Measurements from ENCODE around the gene ATP6V1G2.
"Not testable (repeated sequence)": the region's sequence is repeated elsewhere in the genome, so short reads cannot be mapped to it uniquely, and the experiment has no call there.

The ATP6V1G2 gene

GRCh38 chr6:31546339-31546957 is at the start of gene ATP6V1G2:
Gene ATP6V1G2 (minus strand): TSS chr6:31546608. CDS start chr6:31546559, 49 bp downstream.
- peak; percentile 83 to 91 for DNase-seq (ENCODE audit: low read depth in 2 of 2)

- DNase-seq (ENCODE audit: low read depth in 2 of 2): no peak
Measured at GRCh38 chr6:31592396-31592771, 46.0 kb upstream of the ATP6V1G2 start.

- DNase-seq (ENCODE audit: low read depth in 2 of 2): not testable (repeated sequence)
Measured at GRCh38 chr6:31590691-31591090, 44.3 kb upstream of the ATP6V1G2 start.

GRCh38 chr6:31588871-31589650 is 42.7 kb upstream of the ATP6V1G2 start:
- no peak for DNase-seq (ENCODE audit: low read depth in 2 of 2)

- no peak for DNase-seq (ENCODE audit: low read depth in 2 of 2)
Measured at GRCh38 chr6:31587791-31588777, 41.7 kb upstream of the ATP6V1G2 start.

DNA sequence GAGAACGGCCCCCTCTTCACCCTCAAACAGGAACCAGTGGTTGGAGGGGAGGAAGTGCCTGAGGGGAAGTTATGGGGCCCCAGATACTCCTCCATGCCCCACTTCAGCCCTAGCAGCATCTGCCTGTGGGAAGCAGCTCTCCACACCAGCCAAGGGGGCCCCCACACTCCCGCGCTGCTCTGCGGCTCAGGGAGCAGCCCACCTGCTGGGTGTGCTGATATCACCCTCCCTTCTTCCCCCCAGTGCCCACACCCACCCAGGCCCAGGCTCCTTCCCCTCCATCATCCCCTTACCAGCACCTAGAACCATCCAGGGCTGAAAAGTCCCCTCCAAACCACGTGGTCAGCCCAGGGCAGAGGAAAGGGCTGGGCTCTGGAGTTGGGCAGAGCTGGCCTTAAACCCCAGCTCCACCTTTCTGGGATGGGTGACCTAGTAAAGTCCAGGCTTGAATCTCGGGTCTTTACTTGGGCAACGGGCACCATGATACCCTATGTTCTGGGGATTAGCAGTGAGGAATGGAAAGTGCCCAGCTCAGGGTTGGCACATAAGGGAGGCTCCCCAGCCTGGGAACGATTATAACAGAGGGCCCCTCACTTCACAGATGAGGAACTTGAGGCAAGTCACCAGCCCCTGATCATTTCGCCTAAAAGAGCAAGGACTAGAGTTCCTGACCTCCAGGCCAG is 40.3 kb upstream of the ATP6V1G2 start:
- DNase-seq (ENCODE audit: low read depth in 2 of 2): no peak

DNA sequence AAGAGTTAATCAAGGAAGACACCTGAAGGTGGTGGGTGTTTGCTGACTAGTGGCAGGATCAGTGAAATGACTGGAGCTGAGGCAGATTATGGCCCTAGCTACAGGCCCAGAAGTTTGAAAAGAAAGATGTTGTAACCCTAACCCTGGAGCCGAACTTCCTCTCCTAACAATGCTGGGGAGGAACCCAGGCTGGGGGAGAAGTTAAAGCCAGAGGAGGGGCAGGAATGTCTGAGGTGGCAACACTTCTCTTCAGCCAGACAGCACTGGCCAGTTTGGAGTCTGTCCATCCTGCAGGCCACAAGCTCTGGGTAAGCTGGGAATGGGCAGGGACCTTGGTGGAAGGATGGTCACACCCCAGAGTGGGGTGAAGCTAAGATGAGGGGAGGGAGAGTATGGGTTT is 39.6 kb upstream of the ATP6V1G2 start, which contains the start of gene LST1:
Gene LST1, plus strand, starts transcription at position 270 of the 400 bp plus-strand sequence. CDS start 1,023 bp downstream, outside the sequence.
- no peak for DNase-seq (ENCODE audit: low read depth in 2 of 2)

DNA sequence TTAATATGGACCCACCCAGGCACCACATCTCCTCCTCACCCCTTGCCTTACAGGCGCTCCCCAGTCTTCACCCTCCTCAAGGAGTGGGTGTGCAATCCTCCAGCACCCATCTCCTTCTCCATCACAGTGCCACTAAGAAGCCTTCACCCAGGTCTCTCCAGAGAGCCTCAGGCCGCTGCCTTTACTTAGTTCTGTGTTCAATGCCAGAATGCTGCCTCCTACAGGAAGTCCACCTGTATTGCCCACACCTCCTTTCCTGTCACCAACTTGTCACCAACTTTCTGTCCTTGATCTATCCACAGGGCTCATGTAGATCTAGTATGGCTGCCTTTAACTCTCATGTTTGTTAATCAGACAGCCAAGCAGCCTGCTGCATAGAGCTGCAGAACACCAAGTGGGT is 39.1 kb upstream of the ATP6V1G2 start:
- no peak for DNase-seq (ENCODE audit: low read depth in 2 of 2)

DNA sequence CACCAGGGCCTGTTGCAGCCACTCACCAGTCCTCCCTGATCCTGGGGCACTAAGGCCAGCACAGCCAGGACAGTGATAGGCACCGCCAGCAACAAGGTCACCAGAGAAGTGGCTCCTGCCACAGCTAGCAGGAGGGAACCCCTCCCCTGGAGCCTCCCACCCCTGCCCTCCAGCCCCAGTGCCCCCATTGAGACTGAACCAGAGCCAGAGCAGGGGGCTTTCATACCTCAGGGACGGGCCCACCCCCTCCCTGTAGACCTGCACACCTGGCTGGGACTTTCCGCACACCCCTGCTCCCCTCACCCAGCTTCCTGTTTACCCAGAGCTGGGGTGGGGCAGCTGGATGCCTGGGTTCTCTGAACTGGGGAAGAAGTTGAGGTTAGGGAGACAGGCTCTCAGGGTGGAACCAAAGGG is 35.8 kb upstream of the ATP6V1G2 start, which contains the start of gene LTB:
Gene LTB, minus strand, starts transcription at position 195 of the 414 bp plus-strand sequence. Its CDS starts 7 bp downstream, at position 188.
- no peak for DNase-seq (ENCODE audit: low read depth in 2 of 2)

GRCh38 chr6:31581434-31582229 is 35.2 kb upstream of the ATP6V1G2 start:
- no peak for DNase-seq (ENCODE audit: low read depth in 2 of 2)

DNA sequence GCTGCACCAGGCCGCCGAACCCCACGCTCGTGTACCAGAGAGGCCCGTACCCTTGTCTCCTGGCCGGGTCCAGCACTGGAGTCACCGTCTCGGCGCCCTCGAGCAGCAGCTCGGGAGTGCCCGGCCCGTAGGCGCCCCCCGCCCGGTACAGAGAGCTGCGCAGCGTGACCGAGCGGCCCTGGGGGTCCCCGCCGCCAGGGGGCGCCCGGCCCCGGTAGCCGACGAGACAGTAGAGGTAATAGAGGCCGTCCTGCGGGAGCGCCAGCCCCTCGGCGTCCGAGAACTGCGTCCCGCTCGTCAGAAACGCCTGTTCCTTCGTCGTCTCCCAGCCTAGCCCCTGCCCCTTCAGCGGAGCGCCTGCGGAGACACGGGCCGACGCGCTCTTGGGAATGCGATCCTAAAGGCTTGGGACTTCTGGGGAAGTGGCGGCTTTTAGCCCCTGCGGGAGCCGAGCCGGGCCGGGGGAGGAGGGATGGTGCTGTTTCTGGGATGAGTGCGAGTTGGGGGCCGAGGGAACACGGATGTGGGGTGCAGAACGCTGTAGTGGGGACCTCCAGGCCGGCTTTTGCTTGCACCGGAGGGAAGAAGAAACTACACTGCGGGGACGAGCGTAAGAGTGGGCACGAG is 34.5 kb upstream of the ATP6V1G2 start:
- DNase-seq (ENCODE audit: low read depth in 2 of 2): peak; percentile 85 to 87

DNA sequence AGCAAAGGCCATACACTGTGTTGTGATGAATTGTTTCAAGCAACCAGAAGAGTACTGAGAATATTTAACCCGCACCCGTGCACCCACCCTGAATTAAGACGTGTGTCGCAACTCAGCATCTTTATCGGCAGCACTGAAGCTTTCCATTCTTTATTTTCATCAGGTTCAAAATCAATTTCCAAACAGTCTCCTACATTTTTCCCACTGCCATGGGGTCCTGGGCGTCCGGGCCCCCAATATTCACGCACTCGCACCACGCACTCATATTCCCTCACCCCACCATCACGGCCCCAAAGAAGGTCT is 34.0 kb upstream of the ATP6V1G2 start:
- no peak for DNase-seq (ENCODE audit: low read depth in 2 of 2)

GRCh38 chr6:31579546-31580437 is 33.4 kb upstream of the ATP6V1G2 start:
- no peak for DNase-seq (ENCODE audit: low read depth in 2 of 2)

DNA sequence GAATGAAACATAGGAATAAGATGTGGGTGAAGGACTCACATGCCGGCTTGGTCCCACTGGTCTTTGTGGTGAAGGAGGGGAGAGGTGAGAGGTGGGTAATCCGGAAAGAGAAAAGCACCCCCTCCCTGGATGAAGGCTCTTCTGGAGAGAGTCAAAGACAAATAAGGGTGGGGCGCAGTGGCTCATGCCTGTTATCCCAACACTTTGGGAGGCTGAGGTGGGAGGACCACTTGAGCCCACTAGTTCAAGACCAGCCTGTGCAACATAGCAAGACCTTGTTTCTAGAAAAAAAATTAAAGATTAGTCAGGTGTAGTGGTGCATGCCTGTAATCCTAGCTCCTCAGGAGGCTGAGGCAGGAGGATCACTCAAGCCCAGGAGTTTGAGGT is 32.7 kb upstream of the ATP6V1G2 start:
- DNase-seq (ENCODE audit: low read depth in 2 of 2): no peak

DNA sequence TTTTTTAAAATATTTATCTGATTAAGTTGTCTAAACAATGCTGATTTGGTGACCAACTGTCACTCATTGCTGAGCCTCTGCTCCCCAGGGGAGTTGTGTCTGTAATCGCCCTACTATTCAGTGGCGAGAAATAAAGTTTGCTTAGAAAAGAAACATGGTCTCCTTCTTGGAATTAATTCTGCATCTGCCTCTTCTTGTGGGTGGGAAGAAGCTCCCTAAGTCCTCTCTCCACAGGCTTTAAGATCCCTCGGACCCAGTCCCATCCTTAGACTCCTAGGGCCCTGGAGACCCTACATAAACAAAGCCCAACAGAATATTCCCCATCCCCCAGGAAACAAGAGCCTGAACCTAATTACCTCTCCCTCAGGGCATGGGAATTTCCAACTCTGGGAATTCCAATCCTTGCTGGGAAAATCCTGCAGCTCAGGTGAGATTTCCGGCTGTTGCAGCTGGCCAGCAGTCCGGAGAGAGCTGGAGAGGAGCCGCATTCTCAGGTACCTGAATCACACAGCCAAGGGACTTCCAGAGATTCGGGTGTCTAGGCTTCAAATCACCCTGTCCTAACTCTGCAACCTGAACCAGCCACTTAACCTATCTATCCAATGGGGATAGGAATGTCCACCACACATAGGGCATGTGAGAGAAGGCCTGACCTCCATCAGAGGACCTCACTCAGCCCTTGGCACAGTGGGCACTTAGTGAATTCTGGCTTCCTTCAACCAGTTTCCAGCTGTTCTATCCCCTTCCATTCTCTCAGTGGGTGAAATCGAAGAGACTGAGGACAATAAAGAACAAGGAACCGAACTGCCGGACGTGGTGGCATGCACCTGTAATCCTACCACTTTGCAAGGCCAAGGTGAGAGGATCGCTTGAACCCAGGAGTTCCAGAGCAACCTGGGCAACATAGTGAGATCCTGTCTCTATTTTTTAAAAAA is 32.0 kb upstream of the ATP6V1G2 start:
- DNase-seq (ENCODE audit: low read depth in 2 of 2): no peak

- DNase-seq (ENCODE audit: low read depth in 2 of 2): no peak
Measured at GRCh38 chr6:31577579-31577966, 31.2 kb upstream of the ATP6V1G2 start.

DNA sequence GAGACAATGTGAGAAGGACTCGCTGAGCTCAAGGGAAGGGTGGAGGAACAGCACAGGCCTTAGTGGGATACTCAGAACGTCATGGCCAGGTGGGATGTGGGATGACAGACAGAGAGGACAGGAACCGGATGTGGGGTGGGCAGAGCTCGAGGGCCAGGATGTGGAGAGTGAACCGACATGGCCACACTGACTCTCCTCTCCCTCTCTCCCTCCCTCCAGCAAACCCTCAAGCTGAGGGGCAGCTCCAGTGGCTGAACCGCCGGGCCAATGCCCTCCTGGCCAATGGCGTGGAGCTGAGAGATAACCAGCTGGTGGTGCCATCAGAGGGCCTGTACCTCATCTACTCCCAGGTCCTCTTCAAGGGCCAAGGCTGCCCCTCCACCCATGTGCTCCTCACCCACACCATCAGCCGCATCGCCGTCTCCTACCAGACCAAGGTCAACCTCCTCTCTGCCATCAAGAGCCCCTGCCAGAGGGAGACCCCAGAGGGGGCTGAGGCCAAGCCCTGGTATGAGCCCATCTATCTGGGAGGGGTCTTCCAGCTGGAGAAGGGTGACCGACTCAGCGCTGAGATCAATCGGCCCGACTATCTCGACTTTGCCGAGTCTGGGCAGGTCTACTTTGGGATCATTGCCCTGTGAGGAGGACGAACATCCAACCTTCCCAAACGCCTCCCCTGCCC is 30.6 kb upstream of the ATP6V1G2 start:
- no peak for DNase-seq (ENCODE audit: low read depth in 2 of 2)

Measured in stimulated activated CD8-positive, alpha-beta memory T cell treated with anti-CD3 and anti-CD28 coated beads, Interleukin-2, amount 100 ng/mL, for 48 hours (primary cell).